ENCODE measurements around the gene GPATCH8.

DNA sequence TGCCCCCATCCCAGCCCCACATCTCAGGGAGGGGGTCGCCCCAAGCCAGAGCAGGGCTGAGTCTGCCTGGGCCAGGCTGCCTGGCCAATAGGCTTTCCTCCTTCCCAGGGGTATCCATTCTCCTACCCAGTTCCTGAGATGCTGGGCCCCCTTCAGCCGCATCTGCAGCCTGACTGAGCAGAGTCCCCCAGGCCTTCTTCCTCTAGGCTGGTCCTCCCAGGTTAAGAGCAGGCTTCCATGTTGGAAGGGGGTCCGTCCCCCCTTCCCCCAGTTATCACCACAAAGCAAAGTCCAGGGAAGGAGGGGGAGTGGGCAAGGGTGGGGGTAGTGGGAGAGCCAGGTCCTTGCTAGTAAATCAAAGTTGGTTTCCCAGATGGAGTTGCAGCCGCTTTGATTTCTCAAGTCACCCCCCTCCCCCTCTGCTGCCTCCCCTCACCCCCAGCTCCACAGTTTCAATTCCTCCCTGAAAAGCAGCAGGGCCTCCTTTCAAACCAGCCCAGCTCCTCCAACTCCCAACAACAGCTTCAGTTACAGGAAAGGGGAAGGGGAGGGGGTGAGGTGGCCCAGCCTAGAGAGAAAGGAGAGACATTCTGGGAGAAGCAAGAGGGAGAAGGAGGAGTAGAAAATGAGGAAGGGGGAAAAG lies 44.5 kb upstream of the GPATCH8 start:
- TF ChIP-seq CTCF (tag by site-specific recombination; IDR thresholded peaks at IDR 0.05), result no peak
- no peak for TF ChIP-seq ZBTB26 (tag by site-specific recombination; optimal IDR thresholded peaks at IDR 0.05)
- TF ChIP-seq ZNF140 (tag by site-specific recombination; IDR thresholded peaks at IDR 0.05), result no peak
- TF ChIP-seq ZNF2 (tag by site-specific recombination; IDR thresholded peaks at IDR 0.05), result no peak
- TF ChIP-seq ZNF214 (tag by site-specific recombination; IDR thresholded peaks at IDR 0.05; ENCODE audit: borderline replicate concordance), result no peak
- no peak for TF ChIP-seq ZNF530 (tag by site-specific recombination; IDR thresholded peaks at IDR 0.05; ENCODE audit: low read depth)
- no peak for TF ChIP-seq ATF2 (tag by site-specific recombination; IDR thresholded peaks at IDR 0.05; ENCODE audit: low read depth)
